NCI-H2081 (cell line): ENCODE results near the gene SNAPC5.
"Not testable (repeated sequence)": the region's sequence is repeated elsewhere in the genome, so short reads cannot be mapped to it uniquely, and the experiment has no call there.

Experiments
- DNase-seq, 2 experiments: peaks; one replicate each; lab custom pipeline; 2025; lab: John Stamatoyannopoulos, UW

The SNAPC5 gene

GRCh38 chr15:66491846-66492245 is 5.7 kb downstream of the SNAPC5 start:
- DNase-seq = no peak

GRCh38 chr15:66489179-66489791 is 8.3 kb downstream of the SNAPC5 start:
- DNase-seq = no peak

- DNase-seq = no peak
Observed at GRCh38 chr15:66488525-66488924, 9.0 kb downstream of the SNAPC5 start.

GRCh38 chr15:66486887-66487286 is 10.7 kb downstream of the SNAPC5 start:
- DNase-seq = no peak

- DNase-seq = peak; percentile 16 to 75
Observed at GRCh38 chr15:66484539-66485112, 12.9 kb downstream of the SNAPC5 start.

- DNase-seq = peak; percentile 13 to 78
Observed at GRCh38 chr15:66483131-66483566, 14.4 kb downstream of the SNAPC5 start.

GRCh38 chr15:66482539-66482938 is 15.0 kb downstream of the SNAPC5 start:
- no peak for DNase-seq

- DNase-seq = no peak
Observed at GRCh38 chr15:66481107-66481856, 16.3 kb downstream of the SNAPC5 start.

- DNase-seq = no peak
Observed at GRCh38 chr15:66480267-66480666, 17.3 kb downstream of the SNAPC5 start.

GRCh38 chr15:66477011-66477410 is 20.6 kb downstream of the SNAPC5 start:
- no peak for DNase-seq

- DNase-seq = no peak
Observed at GRCh38 chr15:66476535-66476934, 21.0 kb downstream of the SNAPC5 start.

GRCh38 chr15:66474963-66475362 is 22.6 kb downstream of the SNAPC5 start:
- no peak for DNase-seq

- DNase-seq = no peak
Observed at GRCh38 chr15:66474135-66474534, 23.4 kb downstream of the SNAPC5 start.

- no peak for DNase-seq
Observed at GRCh38 chr15:66472176-66472999, 25.2 kb downstream of the SNAPC5 start.

- not testable (repeated sequence) for DNase-seq
Observed at GRCh38 chr15:66470825-66471224, 26.7 kb downstream of the SNAPC5 start.

- DNase-seq = not testable (repeated sequence)
Observed at GRCh38 chr15:66467162-66468040, 30.2 kb downstream of the SNAPC5 start.

- not testable (repeated sequence) for DNase-seq
Observed at GRCh38 chr15:66465294-66465693, 32.3 kb downstream of the SNAPC5 start.

- DNase-seq = no peak
Observed at GRCh38 chr15:66462627-66463026, 34.9 kb downstream of the SNAPC5 start.

GRCh38 chr15:66461917-66462316 is 35.6 kb downstream of the SNAPC5 start:
- no peak for DNase-seq

- DNase-seq = not testable (repeated sequence)
Observed at GRCh38 chr15:66461294-66461693, 36.3 kb downstream of the SNAPC5 start.
